Testis (tissue), 2 donors: Measurements from ENCODE around the gene HIPK2.

ENCODE experiments used
- CTCF ChIP-seq, 3 experiments: fragments of 450-650 bp in 2 of 3; fragments of 200-600 bp in 1 of 3; sonication (generic) in 1 of 3; IDR thresholded peaks; one replicate each; pipeline ENCODE4 v1.5.1; 2016 to 2019; ENCODE audit warnings: antibody characterized with exemption in 3 of 3, mild to moderate bottlenecking in 2 of 3, moderate library complexity in 1 of 3
- POLR2A ChIP-seq: fragments of 450-650 bp; IDR thresholded peaks from one replicate; pipeline ENCODE4 v1.6.1; 2017; ENCODE audit warnings: antibody characterized with exemption, mild to moderate bottlenecking, moderate library complexity

DNA sequence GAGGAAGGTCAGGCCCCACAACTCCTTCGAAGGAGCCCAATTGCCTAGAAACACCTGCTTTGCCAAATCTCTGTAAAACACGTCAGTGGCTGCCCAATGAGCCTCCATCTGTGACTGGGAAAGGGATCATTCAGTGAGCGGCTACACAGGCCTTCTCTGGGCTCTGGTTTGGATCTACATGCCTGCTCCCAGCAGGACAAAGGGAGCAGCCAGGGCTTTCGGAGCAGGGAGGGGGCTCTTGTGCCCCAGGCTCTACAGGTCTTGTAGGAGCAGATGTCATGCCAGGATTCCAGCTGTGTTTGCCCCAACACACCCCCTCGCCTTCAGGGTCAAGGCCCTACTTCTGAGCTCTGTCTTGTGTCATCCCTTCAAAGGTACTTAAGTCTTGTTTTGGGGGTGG, 180.8 kb downstream of the HIPK2 start:
- TF ChIP-seq POLR2A, result no peak
- no peak for TF ChIP-seq CTCF (IDR thresholded peaks at IDR 0.05)
